HG02588 (cell line): ENCODE measurements around the gene HAPLN3.
"Not testable (repeated sequence)": the region's sequence is repeated elsewhere in the genome, so short reads cannot be mapped to it uniquely, and the experiment has no call there.

Experiments
- ATAC-seq: cut with Tn5 transposase; IDR thresholded peaks from one replicate; pipeline ENCODE4 v1.9.1; 2021; ENCODE audit warnings: mild to moderate bottlenecking, moderate library complexity; ENCODE audit not compliant: unreplicated experiment

The HAPLN3 gene, protein sequence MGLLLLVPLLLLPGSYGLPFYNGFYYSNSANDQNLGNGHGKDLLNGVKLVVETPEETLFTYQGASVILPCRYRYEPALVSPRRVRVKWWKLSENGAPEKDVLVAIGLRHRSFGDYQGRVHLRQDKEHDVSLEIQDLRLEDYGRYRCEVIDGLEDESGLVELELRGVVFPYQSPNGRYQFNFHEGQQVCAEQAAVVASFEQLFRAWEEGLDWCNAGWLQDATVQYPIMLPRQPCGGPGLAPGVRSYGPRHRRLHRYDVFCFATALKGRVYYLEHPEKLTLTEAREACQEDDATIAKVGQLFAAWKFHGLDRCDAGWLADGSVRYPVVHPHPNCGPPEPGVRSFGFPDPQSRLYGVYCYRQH

DNA sequence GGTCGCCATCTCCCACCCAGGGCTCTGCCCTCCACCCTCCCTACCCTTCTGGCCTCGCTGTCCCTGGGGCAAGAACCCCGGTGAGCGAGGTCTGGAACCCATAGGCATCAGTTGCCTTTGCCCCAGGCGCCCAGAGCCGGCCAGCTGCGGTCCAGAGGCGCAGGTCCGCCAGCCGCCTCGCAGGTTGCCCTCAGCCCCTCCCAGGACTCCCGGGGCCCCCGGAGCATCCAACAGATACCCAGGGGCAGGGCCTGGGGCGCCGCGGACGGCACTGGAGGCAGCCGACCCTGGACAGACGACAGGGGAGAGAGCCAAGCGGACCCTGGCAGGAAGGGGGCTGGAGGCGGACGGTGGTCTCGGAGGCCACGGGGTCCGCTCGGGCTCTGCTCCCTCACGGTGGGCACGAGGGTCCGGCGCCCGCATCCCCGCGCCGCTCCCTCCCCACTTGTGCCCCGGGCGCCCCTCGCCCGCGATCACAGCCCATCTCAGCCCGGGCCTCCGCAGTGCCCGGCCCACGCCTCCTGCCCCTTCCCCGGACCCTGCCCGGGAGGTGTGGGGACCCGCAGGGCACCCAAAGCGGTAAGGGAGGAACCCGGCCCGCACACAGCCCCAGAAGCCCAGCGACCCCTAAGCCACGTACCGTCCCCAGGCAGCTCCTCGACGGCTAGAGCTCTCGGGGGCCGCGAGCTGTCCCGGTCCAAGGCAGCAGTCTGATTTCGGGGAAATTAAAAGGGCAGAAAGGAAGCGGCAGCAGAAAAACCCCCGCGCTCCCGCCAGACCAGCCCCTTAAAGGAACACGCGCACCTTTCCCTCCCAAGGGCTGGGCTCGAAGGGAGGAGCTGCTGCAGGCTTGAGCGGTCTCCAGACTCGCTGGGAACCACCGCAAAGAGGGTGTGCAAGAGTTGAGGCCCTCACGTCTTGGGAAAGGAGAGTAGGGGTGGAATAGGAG lies at the start of gene HAPLN3:
Gene HAPLN3 (minus strand): TSS at position 726 of the 949 bp plus-strand sequence. CDS start 8,246 bp downstream, outside the sequence.
- ATAC-seq, result no peak

DNA sequence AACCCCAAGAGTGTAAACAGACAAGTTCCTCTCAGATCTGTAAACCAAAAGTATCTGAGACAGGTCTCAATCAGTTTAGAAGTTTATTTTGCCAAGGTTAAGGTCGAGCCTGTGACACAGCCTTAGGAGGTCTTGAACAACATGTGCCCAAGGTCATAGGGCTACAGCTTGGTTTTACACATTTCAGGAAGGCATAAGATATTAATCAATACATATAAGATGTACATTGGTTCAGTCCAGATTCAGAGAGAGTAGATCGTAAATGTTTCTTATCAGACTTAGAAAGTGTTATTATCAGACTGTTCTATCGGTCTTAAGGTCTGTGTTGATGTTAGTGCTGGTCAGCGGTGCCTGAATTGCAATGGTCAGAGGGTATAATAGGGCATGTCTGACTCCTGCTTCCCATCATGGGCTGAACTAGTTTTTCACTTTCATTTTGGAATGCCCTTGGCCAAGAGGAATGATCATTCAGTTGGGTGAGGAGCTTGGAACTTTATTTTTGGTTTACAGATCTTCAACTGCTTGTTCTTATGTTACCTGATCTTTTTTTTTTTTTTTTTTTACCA lies 44.8 kb upstream of the HAPLN3 start:
- ATAC-seq, result no peak

DNA sequence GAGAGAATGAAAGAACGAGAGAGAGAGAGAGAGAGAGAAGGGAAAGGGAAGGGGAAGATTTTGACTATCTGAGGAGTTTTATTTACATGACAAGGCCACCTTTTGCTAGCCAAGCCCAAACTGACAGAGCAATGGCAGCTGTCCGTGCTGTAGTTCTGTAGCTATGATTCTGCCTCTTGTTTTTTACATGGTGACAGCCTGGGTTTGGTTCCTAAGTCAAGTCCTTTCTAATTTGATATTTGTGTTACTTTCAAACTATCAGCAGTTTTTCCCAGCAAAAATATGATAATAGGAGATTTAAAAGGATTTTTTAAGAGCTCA lies 44.1 kb upstream of the HAPLN3 start:
- ATAC-seq, result no peak

DNA sequence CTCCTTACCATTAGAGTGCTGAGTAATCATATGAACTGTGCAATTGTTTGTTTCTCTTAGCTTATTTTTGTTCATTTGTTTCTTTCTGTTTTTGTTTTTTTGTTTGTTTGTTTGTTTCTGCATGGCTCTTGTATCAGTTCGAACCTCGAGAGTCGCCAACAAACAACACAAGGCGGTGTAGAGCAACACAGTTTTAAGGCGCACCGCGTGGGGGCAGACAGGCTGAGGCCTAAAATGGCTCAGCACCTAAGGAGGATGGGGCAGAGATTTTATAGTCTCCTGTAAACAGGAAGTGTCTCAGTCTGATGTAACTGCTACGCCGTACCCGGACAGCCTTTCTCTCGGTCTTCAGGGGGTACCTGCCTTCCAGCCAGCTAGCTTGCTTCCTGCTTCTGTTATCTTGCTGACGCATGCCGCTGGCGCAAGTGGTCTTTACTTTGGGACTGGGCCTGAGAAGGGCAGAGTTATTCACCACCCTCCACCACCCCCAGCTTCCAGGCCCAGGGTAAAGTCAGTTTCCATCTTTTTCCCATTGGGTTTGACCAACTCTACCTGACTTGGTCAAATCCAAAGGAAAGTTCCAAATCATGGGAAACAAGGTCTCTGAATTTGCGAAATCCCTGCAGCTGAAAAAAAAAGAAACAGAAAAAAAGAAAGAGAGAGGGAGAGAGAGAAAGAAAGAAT lies 43.6 kb upstream of the HAPLN3 start:
- ATAC-seq, result no peak

DNA sequence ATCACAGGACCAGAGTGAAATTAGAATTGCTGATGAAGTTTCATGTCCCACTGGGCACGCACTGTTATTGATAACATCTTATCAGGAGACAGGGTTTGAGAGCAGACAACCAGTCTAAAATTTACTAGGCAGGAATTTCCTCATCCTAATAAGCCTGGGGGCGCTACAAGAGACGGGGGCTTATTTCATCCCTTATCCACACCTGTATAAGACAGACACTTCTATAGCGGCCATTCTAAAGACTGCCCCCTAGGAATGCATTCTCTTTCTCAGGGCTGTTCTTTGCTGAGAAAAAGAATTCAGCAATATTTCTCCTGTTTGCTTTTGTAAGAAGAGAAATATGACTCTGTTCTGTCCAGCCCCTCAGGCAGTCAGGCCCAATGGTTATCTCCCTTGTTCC lies 39.1 kb upstream of the HAPLN3 start:
- not testable (repeated sequence) for ATAC-seq

DNA sequence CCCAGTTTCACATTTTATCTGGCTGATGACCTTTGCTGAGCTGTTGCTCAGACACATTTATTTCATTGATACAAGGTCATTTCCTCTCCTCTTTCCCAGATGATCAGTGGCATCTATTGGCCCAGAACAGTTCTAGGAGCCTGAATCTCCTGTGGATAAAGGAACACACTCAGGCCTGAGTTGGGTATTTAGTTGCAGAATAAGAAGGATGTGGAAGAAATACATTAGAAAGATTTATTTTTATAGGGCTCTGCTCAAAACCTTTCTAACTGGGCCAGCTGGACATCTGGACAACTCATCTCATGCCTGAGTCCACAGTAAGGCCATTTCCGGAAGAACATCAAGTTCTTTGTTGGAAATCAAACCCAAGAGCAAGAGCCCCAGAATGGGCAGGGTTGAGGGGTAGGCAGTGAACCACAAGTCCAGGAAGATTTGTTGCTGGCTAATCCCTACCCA lies 37.6 kb upstream of the HAPLN3 start:
- no peak for ATAC-seq

DNA sequence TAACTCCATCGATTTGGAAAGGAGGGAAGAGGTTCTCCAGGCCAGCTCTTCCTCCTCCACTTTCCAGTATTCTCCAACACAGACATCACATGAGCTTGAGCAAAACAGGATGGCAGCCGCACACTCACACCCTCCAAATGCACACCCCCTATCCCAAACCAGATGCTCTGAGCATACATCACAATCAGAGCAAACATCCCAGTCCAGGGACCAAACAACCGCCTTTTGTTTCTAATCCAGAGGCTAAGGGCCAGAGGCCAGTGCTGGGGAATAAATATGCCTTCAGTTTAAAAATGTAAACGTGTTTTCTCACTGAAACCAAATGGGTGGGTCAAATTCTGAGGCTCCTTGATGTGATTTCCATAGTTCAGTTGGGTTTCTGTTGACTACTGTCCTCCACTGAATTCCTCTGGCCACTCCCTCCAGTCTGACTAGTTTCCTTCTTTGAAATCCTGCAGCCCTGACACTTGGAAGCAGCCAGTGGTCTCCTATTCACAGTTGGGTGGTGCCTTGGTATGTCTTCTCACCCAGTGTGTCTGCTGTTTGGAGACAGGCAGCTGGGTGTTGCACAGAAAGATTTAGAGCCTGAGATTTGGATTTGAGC lies 37.0 kb upstream of the HAPLN3 start:
- no peak for ATAC-seq

DNA sequence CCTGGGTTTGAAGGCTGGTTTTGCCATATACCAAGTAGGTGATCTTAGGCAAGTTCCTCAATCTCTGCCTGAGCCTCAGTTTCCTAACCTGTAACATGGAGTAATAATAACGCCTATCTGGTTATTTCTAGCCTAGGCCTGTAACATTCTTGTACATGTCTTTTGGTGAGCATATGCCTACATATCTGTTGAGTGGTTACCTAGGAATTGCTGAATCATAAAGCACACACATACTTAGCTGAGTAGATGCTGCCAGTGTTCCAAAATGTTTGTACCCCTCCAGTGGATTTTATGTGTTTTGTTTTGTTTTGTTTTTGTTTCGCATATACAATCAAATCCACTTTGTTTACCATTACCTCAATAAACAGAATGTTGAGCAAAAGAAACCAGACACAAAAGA lies 35.2 kb upstream of the HAPLN3 start:
- no peak for ATAC-seq

DNA sequence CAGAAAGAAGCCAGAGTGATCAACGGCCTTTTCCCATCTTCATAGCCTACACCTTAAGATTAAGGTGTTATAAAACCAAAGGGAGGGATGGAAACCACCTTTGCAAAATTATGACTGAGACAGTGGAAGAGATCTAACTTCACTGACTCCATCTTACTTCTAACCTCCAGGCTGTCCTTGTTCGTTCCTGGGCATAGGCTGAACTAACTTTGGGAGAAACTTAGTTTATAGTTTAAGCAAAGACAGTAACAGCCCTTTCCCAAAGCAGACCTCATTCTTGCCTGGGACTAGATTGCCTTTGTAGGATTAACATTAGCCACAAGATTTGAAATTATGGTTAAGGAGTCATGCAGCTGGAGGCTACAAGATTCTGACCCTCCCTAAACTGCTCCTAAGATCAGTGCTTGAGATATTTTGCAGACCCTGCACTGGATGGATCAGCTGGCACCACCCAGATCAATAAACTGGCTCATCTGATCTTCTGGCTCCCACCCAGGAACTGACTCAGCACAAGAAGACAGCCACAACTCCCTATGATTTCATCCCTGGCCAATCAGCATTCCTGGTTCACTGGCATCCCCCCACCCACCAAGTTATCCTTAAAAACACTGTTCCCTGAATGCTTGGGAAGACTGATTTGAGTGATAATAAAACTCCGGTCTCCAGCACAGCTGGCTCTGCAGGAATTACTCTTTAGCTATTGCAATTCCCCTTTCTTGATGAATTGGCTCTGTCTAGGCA lies 34.2 kb upstream of the HAPLN3 start:
- not testable (repeated sequence) for ATAC-seq

DNA sequence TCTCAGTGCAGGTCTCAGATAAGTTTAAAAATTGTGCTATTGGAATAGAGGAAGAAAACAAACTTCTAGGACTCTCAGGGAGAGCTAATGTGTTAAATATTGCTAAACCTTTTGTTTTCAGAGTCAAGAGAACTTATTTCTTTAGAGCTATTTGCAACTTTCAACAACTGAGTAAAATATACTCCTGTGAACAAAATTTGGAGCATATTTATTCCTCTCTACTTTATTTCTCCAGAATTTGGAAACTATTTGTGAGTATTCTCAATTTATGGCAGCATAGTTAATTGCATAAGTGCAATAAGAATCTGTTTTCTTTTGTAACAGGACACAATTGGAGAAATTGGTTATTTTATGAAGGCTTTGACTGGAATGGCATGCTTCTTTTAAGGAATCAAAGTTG lies 32.8 kb upstream of the HAPLN3 start:
- not testable (repeated sequence) for ATAC-seq

DNA sequence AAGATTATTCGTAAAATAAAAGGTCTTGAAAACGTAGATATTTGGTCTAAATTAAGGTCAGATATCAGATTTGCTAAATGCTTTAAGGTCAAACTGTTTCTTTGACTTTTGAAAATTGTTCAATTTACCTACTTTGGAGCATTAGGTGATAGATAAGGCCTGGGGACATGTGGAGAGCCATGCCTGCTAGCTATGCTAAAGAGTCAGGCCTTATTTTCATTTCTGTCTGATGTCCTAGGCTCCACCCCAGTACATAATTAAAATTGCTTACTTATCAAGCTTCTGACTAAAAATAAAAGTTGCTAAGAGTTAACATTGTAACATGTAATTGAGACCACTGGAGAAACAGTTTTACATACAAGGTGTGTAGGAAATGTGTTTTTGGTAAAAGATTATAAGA lies 30.3 kb upstream of the HAPLN3 start:
- not testable (repeated sequence) for ATAC-seq

DNA sequence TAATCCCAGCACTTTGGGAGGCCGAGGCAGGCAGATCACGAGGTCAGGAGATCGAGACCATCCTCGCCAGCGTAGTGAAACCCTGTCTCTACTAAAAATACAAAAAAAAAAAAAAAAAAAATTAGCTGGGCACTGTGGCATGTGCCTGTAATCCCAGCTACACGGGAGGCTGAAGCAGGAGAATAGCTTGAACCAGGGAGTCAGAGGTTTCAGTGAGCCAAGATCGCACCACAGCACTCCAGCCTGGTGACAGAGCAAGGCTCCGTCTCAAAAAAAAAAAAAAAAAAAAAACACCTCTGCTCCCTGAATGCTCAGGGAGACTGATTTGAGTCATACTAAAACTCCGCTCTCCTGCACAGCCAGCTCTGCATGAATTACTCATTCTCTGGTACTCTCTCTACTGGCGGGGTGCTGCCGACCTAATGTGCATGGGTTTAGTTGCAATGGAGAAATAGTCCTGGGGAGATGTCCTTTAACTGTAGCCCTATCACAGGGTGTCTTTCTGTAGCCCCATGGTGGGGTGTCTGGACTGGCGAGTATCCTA lies 25.6 kb upstream of the HAPLN3 start:
- ATAC-seq, result peak; percentile 89

DNA sequence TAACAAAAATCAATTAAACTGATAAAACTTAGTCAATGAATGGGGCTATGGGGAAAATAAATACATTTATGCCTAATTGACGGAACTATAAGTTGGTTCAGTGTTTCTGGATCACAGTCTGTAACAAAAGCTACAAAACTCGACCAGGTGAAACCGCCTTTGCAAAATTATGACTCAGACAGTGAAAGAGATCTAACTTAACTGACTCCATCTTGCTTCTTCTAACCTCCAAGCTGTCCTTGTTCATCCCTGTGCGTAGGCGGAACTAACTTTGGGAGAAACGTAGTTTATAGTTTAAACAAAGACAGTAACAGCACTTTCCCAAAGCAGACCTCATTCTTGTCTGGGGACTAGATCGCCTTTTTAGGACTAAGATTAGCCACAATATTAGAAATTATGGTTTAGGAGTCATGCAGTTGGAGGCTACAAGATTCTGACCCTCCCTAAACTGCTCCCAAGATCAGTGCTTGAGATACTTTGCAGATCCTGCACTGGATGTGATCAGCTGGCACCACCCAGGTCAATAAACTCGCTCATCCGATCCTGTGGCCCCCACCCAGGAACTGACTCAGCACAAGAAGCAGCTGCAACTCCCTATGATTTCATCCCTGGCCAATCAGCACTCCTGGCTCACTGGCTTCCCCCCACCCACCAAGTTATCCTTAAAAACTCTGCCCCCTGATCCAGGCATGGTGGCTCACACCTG lies 25.0 kb upstream of the HAPLN3 start:
- no peak for ATAC-seq

DNA sequence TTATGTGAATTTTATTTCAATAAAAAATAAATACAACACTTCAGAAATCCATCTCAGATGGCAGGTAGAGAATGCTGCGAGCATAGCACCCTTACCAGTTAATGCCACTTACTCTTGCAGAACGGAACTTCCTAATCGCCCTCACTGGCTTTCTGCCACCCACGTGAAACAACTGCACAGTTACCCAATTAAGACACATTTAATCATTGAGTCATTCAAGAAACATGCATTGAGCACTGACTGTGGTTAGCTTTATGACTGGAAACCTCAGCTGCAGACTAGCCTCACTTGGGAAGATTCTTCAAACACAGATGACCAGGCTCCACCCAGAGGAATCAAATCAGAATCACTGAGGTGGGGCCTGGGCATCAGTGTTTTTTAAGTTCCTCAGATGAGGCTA lies 23.4 kb upstream of the HAPLN3 start:
- ATAC-seq, result peak; percentile 56

DNA sequence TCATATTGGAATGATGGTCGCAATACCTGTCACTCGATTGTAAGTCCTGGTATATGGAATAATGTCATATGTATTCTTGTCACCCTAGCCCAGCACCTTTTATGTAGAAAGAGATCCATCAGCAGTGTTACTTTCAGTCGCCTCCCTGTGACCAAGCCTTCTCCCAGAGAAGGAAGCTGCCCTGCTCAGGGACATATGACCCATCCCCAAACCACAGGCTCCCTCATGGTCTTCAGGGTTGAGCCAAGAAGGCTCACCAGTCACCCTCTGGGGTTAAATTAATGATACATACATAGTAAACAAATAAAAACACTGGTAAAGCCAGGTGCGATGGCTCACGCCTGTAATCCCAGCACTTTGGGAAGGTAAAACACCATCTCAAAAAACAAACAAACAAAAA lies 22.4 kb upstream of the HAPLN3 start:
- no peak for ATAC-seq

DNA sequence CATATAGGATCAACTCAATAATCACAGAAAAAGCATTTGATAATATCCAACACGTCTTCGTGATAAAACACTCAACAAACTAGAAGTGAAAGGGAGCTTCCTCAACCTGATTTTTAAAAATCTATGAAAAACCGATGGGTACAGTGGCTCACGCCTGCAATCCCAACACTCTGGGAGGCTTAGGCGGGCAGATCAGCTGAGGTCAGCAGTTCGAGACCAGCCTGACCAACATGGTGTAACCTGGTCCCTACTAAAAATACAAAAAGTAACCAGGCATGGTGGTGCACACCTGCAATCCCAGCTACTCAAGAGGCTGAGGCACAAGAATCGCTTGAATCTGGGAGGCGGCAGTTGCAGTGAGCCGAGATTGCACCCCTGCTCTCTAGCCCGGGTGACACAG lies 20.0 kb upstream of the HAPLN3 start:
- ATAC-seq, result no peak

DNA sequence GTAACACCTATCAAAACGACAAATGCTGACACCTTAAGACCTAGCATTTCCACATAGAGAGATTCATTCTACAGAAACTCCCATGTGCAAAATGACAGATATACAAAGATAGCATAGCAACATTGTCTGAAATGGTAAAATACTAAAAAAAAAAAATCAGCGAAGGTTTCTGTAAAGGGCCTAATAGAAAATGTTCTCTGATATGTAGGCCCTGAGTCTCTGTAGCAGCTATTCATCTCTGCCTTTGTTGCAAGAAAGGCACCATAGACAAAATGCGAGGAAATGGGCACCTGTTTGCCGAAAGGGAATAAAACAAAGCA lies 18.5 kb upstream of the HAPLN3 start:
- no peak for ATAC-seq

DNA sequence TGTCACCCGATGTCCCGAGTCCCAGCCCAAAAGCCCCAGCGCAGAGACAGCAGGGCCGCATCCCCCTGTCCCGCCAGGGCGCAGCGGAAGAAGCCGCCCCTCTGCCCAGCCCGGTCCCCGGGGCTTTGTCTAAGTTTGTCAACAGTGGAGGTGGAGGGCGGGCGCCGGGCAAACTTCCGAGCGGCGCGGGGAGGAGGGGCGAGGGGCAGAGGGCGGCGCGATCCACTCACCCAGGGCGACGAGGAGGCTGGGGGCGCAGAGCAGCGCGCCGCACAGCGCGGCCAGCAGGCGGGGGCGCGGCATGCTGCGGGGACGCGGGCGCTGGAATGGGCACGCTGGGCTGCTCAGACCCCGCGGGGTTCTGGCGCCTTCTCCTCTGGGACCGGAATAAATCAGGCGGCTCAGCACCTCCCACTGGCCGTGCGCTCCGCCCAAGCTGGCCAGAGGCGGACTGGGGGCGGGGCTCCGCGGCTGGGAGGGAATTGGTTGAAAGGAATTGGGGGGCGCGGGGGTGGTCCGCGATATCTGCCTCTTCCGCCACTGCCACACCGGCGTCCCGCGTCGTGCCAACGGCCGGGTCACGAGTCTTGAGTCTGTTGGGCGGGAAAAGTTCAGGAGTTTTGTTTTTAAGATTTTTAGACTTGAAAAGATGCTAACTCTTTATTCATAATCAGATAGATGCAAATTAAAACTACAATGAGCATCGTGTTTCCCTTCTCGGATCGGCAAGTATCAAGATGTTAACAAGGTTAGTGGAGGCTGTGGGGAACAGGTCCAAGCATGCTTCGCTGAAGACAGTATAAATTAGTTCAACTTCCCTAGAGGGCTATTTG lies 17.9 kb upstream of the HAPLN3 start, which contains the start of gene MFGE8:
Gene MFGE8 (minus strand): TSS at position 363 of the 833 bp plus-strand sequence. CDS start 60 bp downstream, at position 303.
- peak; percentile 75 for ATAC-seq
